Measurements from ENCODE around the gene FBXO8. TPM values are rescaled to one million over a fixed set of nuclear protein-coding genes. Genes with fewer than 3 reads are reported as not detected.

FBXO8 gene
- polyA plus RNA-seq, 2 of the 4 experiments (the other 2 are of a cell fraction), result 10.3 to 19.5 TPM

GRCh38 chr4:174190832-174191500, 92.5 kb downstream of the FBXO8 start:
- POLR2A ChIA-PET, result interaction anchor here (0.6 kb wide), 1 partner anchor 23 kb away, joined by 4 read pairs; no protein-coding TSS in a partner anchor
- CTCF ChIA-PET, result interaction anchor here (0.6 kb wide), 2 partner anchors 258 to 685 kb away, joined by 3 read pairs; no protein-coding TSS in a partner anchor
- Histone ChIP-seq H3K27ac (no peak overlapping the region), H3K4me2 (no peak overlapping the region), H3K4me1 (no peaks in the 10 kb centered on the region; the same call in 2 of the 3 replicates), H3K4me3 (no peak overlapping the region), H3K9me3 (no peaks in the 10 kb centered on the region)
- DNase-seq (ENCODE audit: low read depth in 1 of 2, low spot score in 1 of 2), result no peak
- ATAC-seq, result no peak
- WGBS (ENCODE audit: missing lambda C conversion rate), result 63% methylated on average over 5 of the region's 5 CpGs
- TF ChIP-seq PHF8 (IDR thresholded peaks at IDR 0.05; ENCODE audit: borderline replicate concordance, low read depth) (no peak), KDM5A (IDR thresholded peaks at IDR 0.05) (no peak), MAFK (IDR thresholded peaks at IDR 0.05; ENCODE audit: partially characterized antibody) (peak; percentile 52)
- FAIRE-seq, result no peak

GRCh38 chr4:174189392-174190015, 94.0 kb downstream of the FBXO8 start:
- FAIRE-seq (no peak), ATAC-seq (no peak), DNase-seq (ENCODE audit: low read depth in 1 of 2, low spot score in 1 of 2) (no peak)
- Histone ChIP-seq H3K27ac (no peak overlapping the region), H3K4me3 (no peak overlapping the region), H3K4me2 (no peak overlapping the region), H3K9me3 (no peaks in the 10 kb centered on the region), H3K4me1 (no peaks in the 10 kb centered on the region; the same call in 2 of the 3 replicates)
- ChIA-PET CTCF (no interaction called here), POLR2A (no interaction called here)
- 46% methylated on average over 5 of the region's 5 CpGs for WGBS (ENCODE audit: missing lambda C conversion rate)
- TF ChIP-seq EHMT2 (IDR thresholded peaks at IDR 0.05; ENCODE audit: low read depth) (no peak), SREBF2 (IDR thresholded peaks at IDR 0.05) (no peak), ZSCAN20 (CRISPR knock-in tag; IDR thresholded peaks at IDR 0.05) (no peak), MYC (IDR thresholded peaks at IDR 0.05; ENCODE audit: borderline replicate concordance, low read length) (no peak), HOXA7 (CRISPR knock-in tag; IDR thresholded peaks at IDR 0.05) (no peak), TFCP2L1 (CRISPR knock-in tag; IDR thresholded peaks at IDR 0.05) (no peak), CEBPB (IDR thresholded peaks at IDR 0.05) (no peak), FOSL2 (IDR thresholded peaks at IDR 0.05) (no peak), FOSL2 (CRISPR knock-in tag; IDR thresholded peaks at IDR 0.05) (no peak), ZC3H11A (IDR thresholded peaks at IDR 0.05) (no peak), CHD4 (IDR thresholded peaks at IDR 0.05; ENCODE audit: borderline replicate concordance) (no peak), BCL3 (IDR thresholded peaks at IDR 0.05) (no peak), ELK1 (IDR thresholded peaks at IDR 0.05; ENCODE audit: low read depth, low read length) (no peak), HOXB5 (CRISPR knock-in tag; IDR thresholded peaks at IDR 0.05) (no peak), KDM1A (IDR thresholded peaks at IDR 0.05; ENCODE audit: low read depth) (no peak), FOXS1 (CRISPR knock-in tag; IDR thresholded peaks at IDR 0.05) (no peak), PBX3 (IDR thresholded peaks at IDR 0.05) (no peak)
- TF ChIP-seq, protein P1, sequence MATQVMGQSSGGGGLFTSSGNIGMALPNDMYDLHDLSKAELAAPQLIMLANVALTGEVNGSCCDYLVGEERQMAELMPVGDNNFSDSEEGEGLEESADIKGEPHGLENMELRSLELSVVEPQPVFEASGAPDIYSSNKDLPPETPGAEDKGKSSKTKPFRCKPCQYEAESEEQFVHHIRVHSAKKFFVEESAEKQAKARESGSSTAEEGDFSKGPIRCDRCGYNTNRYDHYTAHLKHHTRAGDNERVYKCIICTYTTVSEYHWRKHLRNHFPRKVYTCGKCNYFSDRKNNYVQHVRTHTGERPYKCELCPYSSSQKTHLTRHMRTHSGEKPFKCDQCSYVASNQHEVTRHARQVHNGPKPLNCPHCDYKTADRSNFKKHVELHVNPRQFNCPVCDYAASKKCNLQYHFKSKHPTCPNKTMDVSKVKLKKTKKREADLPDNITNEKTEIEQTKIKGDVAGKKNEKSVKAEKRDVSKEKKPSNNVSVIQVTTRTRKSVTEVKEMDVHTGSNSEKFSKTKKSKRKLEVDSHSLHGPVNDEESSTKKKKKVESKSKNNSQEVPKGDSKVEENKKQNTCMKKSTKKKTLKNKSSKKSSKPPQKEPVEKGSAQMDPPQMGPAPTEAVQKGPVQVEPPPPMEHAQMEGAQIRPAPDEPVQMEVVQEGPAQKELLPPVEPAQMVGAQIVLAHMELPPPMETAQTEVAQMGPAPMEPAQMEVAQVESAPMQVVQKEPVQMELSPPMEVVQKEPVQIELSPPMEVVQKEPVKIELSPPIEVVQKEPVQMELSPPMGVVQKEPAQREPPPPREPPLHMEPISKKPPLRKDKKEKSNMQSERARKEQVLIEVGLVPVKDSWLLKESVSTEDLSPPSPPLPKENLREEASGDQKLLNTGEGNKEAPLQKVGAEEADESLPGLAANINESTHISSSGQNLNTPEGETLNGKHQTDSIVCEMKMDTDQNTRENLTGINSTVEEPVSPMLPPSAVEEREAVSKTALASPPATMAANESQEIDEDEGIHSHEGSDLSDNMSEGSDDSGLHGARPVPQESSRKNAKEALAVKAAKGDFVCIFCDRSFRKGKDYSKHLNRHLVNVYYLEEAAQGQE (IDR thresholded peaks at IDR 0.05), result no peak
